NCI-H1092 (cell line): Measurements from ENCODE around the gene SLF2.

Source experiments
- DNase-seq: peaks from one replicate; lab custom pipeline; 2025; lab: John Stamatoyannopoulos, UW

The SLF2 gene, protein sequence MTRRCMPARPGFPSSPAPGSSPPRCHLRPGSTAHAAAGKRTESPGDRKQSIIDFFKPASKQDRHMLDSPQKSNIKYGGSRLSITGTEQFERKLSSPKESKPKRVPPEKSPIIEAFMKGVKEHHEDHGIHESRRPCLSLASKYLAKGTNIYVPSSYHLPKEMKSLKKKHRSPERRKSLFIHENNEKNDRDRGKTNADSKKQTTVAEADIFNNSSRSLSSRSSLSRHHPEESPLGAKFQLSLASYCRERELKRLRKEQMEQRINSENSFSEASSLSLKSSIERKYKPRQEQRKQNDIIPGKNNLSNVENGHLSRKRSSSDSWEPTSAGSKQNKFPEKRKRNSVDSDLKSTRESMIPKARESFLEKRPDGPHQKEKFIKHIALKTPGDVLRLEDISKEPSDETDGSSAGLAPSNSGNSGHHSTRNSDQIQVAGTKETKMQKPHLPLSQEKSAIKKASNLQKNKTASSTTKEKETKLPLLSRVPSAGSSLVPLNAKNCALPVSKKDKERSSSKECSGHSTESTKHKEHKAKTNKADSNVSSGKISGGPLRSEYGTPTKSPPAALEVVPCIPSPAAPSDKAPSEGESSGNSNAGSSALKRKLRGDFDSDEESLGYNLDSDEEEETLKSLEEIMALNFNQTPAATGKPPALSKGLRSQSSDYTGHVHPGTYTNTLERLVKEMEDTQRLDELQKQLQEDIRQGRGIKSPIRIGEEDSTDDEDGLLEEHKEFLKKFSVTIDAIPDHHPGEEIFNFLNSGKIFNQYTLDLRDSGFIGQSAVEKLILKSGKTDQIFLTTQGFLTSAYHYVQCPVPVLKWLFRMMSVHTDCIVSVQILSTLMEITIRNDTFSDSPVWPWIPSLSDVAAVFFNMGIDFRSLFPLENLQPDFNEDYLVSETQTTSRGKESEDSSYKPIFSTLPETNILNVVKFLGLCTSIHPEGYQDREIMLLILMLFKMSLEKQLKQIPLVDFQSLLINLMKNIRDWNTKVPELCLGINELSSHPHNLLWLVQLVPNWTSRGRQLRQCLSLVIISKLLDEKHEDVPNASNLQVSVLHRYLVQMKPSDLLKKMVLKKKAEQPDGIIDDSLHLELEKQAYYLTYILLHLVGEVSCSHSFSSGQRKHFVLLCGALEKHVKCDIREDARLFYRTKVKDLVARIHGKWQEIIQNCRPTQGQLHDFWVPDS

DNA sequence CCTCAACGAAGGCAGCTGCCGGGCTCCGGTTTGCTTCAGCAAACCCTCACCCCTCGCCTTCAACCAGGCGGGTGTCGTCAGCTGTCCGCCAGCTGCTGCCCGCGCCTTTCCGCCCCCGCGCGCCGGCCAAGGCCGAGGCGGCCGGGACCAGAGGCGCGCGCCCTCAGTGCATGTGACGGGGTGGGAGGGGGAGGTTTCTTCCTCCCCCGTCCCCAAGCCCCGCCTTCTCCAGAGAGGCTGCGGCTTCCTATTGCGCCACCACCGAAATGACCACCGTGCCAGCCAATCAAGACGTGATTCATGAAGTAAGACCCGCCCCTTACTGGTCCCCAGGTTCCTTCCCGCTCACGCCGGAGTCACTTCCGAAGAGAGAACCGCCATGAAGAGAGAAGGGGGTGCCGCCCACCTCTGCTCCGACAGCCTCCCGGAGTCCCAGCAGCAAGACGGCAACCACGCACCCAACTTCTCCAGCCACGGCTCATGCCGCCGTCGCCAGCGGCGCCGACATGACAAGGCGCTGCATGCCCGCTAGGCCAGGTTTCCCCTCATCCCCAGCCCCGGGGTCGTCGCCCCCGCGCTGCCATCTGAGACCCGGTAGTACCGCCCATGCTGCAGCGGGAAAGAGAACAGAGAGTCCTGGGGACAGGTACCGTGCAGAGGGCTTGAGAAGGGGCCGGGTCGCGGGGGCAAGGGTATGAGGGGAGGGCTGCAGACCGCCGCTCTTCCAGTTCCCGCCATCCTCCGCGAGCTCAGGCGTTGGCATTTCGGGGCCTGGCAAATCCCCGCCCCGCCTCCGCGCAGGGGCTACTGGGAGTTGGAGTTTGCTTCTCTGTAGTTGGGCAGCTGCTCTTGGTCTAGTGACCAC lies at the start of gene SLF2:
Gene SLF2 (plus strand): TSS at position 359 of the 865 bp plus-strand sequence. CDS start 148 bp downstream, at position 507.
- DNase-seq: peak; percentile 95

DNA sequence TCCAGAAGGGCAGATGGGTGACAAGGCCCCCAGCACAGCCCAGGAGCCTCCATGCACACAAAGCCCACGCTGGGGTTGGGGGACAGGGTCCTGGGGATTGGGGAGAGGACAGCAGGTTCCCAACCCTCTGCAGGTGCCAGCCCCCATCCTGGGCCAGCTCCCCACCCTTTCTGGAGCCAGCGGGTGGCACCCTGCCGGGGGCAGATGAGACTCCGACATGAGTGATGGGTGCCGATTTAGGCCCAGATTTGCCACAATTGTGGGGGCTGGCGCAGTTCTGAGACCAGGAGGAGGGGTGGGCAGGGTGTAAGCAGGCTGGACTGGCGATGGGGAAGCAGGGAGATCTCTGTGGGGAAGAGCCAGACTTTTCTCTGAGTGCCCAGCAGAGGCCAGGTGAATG lies 49.3 kb upstream of the SLF2 start:
- no peak for DNase-seq

DNA sequence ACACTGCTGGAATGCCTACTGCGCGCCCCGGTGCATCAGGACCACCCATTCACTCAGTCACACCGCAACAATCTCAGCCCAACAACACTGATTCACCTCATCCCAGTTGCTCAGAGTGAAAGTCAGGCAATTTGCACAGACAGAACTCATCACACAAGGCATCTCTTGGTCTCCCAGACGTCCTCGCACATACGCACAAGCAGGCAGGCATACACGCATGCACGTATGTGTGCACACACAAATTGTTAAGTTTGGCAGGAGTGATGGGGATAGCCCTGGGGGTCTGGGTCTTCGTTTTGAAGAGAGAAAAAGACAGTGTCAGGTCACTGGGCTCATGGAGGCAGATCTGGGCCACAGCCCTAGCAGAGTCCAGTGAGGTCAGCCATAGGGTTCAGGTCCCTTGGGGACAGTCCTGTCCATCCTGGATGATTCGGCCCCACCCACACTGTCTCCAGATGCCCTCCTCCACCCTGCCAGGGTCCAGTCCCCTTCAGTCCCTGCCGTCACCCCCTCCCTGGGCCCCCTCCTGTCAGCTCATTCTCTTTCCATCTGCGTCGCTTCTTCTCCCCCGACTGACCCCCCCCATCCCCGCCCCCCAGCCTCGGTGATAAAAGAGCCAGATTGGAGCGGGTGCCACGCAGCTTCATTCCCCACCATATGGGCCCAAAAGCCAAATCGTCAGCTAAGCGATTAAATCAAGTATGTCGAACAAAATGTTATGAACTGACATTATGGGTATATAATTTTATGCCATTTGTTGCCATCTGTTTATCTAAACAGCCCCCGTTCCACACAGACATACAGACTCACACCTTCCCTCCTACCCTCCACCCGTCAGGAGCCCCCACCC lies 48.5 kb upstream of the SLF2 start:
- no peak for DNase-seq

- DNase-seq: no peak
Observed at GRCh38 chr10:100864978-100865377, 47.8 kb upstream of the SLF2 start.

DNA sequence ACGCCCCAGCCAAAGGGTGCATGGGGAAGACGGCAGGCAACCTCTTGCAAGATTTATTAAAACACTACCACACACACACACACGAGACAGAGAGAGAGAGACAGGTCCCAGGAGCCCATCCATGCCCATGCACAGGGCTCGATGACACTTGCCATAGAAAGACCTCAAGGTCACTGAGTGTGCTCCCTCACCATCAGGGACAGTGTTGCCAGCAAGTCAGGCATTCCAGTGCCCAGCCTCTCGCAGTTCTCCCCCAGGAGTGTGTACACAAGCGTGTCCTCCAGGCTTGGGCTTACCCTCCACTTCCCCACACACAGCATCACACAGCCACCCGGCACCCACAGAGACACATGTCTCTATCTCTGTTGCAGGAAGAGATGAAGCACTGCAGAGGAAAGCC lies 46.8 kb upstream of the SLF2 start:
- DNase-seq: no peak

GRCh38 chr10:100866575-100867098 lies 46.1 kb upstream of the SLF2 start:
- no peak for DNase-seq

GRCh38 chr10:100867261-100867963 lies 45.4 kb upstream of the SLF2 start:
- no peak for DNase-seq

DNA sequence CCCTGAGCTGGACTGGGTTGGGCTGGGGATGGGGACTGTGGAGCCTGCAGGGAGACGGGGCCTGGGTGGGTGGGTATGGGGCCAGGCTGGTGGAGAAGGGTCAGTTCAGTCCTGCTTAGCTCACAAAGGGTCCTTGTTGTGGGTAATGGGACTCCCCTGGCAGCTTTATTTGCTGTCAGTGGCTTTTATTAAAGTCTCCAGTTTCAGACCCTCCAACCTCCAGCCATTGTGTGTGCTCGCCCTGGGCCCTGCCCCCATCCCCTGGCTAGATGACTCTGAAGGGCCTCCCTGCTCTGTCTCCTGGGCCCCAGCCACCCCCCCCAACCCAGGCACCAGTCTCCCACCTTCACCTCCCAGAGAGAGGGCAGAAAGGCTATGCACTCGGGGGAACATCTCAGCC lies 44.4 kb upstream of the SLF2 start:
- no peak for DNase-seq

DNA sequence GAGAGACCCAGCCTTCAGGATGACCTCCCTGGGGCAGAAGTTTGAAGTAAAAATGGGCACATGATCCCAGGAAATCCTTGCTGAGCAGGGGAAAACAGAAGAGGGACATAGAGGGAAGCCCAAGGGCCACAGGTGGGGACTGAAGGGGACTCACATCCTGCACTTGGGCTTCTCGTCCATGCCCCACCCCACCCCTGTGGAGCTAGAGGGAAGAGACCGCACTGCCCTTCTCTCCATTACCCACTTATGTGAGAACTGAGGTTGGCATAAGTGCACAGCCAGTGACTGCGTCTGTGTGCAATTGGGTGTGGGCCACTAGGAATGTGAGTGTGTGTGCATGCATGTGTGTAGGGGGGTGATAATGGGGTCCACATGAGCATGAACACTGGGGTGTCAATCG lies 43.4 kb upstream of the SLF2 start:
- DNase-seq: no peak

DNA sequence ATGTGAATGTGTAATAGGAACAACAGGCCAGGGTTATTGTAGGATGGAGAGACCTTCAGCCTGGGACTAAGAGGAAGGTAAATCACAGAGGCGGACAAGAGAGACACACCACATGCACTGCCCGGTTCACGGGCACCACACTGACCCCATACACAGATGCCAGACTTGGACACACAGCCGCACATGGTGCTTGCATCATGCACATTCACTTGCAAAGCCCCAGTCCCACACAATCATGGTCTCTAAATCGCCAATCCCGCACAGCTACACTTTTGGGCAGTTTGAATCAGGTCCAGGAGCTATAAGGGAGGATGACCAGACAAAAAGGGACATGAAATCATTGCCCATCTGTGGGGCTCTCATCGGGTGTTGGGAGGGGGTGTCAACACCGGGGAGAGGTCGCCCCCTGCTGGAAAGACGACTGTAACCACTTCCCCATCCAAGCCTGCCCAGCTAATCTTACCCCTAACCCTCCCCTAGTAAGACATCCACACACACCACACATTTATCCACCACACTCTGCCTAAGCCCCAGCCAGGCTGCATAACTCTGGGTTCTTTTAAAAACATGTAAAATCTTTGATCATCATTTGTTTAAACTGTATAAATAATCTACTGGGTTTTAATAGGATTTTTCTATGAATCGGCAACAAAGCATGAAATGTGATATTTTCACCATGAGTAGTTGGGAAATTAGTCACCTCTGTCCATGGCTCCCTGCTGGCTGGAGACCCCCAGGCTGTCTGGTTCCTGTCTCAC lies 40.5 kb upstream of the SLF2 start:
- DNase-seq: peak; percentile 16

- DNase-seq: no peak
Observed at GRCh38 chr10:100873146-100873826, 39.5 kb upstream of the SLF2 start.

DNA sequence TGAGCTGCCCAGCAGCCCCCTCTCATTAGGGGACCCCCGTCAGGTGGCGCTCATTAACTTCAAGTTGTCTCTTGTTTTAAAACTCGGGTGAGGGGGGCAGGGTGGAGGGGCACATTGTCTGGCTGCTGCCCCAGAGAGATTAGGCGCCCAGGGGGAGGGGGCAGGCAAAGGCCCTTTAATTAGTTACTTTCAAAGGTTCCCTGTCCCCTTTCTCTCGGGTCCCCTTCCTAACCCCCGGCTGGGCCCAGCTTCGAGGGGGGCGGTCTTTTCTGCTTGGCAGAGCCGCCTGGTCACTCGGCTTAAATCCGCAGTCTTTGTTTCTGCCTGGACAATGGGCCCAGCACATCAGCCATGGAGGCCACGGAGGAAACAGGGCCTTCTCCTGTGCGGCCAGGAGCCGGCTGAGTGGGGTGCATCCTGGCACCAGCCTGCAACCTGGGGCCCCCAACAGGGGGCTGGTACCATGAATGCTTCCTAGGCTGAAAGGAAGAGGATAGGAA lies 38.9 kb upstream of the SLF2 start:
- DNase-seq: no peak

- DNase-seq: no peak
Observed at GRCh38 chr10:100874702-100875483, 37.9 kb upstream of the SLF2 start.

DNA sequence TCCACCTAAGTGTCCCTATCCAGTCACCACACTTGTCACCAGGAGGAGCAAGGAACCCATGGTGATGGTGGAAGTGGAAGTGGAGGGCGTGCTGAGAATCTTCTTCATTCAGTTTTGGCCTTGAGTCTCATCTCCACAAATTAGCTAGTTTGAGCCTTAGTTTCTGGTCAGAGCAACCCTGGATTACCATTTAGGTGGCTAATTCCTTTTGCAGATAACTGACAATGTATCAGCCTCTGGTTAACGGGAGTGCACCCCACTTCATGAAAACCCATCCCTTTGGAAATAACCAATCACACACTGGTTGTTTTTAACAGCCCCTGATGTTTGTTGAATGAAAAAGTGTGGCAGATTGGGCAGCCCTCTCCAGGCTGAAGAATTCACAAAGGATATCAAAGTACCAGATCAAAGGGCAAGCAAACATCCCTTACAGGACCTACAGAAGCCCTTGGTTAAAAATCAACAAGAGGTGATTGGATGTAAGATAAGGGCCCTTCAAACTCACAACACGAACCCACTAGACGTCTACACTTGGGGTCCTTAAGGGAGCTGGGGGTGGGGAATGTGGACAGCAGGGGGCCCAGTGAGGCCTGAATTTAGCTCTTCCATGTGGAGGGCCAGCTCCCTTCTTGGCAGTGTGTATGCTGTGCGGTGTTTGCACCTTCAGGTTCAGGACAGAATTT lies 37.1 kb upstream of the SLF2 start:
- DNase-seq: no peak

DNA sequence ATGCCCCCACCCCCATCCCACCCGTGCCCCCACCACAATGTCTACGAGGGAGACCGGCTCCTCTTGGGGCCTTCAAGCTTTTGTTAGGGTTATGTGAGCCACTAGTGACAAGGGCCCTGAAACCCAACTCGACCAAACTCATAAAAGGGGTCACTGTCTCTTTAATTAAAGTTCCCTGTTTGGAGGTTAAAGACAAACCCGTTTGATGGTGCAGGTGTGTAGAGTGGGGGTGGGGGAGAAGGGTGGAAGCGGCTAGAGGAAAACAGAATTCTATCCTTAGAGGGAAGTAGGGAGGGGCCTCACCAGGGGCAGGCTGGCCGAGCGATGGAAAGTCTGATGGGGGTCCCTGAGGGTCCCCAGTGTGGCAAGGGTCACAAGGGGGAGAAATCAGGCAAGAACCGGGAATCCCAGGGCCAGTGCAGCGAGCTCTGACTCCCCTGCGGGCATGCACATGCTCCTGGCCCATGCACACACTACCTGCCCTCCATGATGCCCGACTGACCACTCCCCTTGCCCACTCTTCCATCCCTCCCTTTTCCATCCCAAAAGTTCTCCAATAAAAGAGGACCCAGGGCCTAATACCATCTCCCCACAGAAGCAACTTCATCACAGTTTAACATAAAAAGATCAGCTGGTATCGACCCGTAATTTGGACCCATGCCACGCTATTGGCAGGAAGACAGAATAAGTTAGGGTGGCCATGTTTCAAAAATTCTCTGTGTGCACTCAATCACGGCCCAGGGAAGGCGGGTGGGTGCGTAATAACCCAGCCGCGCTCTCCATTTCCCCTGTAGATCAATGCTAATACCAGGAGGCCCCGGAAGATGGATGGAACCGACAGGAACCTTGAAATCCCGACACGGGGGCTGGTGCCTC lies 35.9 kb upstream of the SLF2 start:
- DNase-seq: no peak

DNA sequence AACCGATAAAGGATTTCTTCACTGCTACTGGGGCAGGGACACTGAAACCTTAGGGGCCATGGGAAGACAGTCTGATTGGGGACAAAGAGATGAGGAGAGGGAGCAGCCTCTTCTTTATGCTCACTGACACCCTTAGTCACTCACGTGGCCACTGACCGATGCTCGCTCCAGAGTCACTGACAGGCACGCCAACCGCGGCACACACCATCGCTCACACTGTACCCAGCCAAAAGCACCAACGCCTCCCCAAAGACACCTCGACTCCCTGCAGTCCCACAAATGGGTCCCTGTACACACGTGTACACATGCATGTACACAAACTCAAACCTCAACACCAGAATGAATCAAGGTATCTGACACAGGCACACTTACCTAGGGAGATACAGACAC lies 35.3 kb upstream of the SLF2 start:
- DNase-seq: no peak
